NCI-H1694 treated with DMSO at 0.1 percent for 48 hours (cell line): ENCODE measurements around the gene OBP2A.
A peak's percentile ranks its signal among the peaks of the same experiment; 100 is the strongest.
"Not testable (repeated sequence)": the region's sequence is repeated elsewhere in the genome, so short reads cannot be mapped to it uniquely, and the experiment has no call there.

Experiments
- DNase-seq: peaks from one replicate; lab custom pipeline; 2025; lab: John Stamatoyannopoulos, UW

OBP2A gene, protein sequence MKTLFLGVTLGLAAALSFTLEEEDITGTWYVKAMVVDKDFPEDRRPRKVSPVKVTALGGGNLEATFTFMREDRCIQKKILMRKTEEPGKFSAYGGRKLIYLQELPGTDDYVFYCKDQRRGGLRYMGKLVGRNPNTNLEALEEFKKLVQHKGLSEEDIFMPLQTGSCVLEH

DNA sequence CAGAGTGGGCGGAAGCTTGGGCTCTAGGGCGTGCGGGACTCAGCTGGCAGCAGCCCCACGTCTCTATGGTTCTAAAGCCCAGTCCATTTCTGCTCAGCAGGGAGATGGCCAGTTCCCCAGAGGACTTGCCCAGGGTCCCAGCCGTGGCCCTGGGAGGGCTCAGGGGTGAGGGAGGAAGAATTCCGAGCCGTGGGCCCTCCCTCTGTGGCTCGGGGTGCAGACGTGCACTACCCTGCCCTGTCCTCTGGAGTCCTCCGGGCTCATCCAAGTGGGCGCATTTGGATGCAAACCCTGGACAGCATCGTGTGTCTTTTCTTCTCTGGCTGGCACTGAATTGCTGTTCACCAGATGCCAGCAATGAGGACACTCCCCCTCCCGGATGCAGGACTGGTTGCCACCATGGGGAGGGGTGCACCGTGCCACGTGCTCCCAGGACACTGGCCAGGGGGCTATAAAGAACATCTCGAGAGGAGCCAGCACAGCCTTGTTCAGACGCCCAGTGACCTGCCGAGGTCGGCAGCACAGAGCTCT lies at the start of gene OBP2A:
Gene OBP2A, plus strand, starts transcription at position 481 of the 531 bp plus-strand sequence. CDS start 55 bp downstream, outside the sequence.
- DNase-seq = not testable (repeated sequence)

DNA sequence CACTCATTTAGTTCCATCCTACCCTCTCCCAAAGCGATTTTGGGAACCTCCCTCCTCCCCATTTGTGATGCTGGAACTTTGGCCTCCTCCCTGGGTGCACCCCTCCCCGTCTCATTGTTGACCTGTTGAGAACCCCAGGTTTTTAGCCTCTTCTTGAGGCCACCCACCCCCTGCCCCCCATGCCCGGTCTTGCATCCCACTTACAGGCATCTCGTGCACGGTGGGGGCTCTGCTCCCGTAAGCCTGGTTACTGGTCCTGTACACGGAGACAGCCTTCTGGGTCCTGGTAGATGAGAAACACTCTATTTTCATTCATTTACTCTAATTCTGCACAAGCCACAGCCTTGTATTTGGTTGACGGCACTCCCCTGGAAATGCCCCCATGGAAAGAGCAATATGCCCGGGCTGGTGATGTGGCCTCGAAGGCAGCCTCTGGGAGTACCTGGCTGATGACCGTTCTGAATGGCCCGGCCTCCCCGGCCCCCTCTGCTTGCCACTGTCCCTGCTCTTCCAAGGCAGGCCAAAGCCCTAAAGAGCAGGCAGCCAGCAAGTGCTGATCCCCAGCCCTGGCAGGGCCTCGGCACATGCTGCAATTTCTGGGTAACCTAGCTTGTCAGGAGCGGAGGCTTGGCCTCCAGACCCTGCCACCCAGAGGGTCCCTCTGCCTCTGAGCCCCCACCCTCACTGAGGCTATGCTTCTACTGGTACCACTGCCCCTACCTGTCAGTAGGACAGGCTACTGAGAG lies 47.4 kb upstream of the OBP2A start:
- no peak for DNase-seq

DNA sequence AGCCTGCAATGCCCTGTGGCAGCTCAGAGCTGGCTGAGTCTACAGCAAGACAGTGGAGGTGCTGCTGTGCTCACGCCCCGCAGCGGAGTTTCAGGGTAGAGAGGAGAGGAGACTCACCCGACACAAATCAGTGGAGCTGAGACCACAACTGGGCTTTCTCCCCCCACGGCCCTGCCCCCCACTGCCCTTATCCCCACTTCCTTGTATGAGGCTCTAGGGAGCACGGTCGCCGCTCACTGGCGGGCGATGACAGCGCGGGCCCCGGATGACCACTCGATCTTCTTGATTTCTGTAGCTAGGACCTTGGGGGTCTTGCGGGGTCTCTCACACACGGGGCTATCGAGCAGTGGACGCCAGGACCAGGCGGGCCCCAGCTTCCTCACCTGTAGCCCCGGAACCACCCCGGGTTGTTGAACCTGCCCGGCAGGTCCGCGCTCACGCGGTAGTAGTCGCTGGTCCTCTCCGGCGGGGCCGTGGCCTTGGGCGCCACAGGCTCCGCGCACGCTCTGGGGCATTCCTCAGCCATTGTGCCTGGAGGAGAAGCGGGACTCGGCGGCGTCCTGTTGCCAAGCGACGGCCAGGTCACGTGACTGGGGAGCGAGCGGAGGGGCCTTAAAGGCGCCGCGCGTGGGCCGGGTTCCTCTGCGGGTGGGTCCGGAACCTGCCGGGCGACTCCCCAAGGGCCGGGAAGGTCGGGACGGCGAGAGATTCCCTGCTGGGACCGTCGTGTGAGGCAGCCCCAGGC lies 46.4 kb upstream of the OBP2A start:
- DNase-seq = peak; percentile 4

DNA sequence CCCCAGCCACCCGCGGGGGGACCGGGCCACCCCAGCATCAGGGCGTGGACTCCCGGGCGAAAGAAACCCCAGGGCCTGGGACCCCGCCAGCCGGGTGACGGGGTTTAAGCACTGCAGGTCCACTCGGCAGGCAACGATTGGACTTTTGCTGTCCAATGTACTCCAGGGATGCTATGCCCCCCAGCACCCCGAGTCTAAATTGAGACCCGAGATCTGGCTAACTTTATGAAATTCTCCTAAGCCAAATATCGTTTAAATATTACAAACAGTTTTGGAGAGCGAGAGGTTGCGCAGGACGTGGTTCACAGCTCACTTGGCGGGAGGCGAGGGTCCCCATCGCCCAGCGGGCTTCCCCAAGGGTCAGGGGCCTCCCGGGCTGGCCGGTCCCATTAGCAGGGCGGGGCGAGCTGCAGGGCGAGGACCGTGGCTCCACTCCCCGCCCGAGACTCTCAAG lies 45.8 kb upstream of the OBP2A start:
- no peak for DNase-seq

DNA sequence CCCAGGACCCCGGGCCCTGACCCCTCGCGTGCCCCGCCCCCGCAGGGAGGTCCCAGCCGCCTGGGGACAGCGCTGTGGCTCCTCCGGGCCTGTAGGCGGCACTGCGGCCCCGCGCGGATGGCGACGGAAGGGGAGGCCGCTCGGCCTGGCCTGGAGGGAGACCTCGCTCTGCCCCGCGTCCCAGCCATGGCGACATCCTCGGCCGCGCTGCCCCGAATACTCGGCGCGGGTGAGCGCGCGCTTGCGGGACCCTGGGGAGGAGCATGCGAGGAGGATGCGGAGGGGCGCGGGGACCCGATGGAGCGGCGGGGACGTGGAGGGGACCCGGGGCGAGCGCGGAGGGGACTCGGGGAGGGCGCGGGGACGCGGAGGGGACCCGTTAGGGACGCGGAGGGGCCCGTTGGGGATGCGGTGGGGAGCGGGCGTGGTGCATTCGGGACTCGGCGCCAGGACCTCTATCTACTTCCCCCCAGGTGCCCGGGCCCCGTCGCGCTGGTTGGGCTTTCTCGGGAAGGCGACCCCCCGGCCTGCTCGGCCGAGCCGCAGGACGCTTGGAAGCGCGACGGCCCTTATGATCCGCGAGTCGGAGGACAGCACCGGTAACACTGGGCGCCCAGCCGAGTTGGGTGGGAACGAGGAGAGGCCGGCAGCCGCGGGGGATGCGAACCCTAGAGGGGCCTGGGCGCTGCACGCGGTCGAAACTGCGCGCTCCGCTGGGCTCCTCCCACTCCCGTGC lies 45.2 kb upstream of the OBP2A start, which contains the start of gene MRPS2:
Gene MRPS2, plus strand, starts transcription at position 158 of the 736 bp plus-strand sequence. Its CDS starts 29 bp downstream, at position 187.
- DNase-seq = peak; percentile 31

DNA sequence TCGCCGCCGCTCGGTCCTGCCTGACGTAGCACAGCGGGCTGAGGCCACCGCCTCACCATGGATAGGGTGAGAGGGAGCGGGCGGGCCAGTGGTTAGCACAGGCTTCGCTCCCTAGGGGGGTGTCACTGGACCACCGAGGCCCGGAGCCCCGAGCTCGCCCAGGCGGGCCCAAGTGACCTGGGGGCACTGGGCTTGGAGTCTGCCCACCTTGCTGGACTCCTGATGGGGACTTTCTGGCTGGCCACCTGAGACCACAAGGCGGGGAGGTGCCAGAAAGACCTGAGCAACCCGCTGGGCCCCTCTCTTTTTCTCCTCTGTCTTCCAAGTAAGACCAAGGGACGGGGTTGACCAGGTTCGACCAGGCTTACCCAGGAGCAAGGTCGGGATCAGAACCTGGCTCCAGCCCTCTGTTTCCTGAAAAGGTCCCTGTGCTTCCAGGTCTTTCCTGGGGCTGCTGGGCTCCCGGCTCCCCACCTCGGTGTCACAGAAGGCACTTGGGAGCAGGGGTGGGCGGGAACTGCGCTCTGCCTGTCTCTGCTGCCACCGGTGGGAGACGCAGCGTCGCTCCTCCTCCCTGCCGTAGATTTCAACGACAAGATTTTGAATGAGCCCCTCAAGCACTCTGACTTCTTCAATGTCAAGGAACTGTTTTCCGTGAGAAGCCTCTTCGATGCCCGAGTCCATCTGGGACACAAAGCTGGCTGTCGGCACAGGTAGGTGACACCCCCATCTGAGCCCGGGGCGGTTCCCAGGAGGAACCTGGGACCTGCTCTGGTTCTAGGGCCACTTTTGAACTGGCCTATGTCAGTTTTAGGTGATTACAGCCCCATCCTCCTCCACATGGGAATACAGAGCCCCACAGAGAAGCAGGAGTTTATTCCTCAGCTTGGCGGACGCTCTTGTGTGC lies 44.4 kb upstream of the OBP2A start:
- DNase-seq = no peak

DNA sequence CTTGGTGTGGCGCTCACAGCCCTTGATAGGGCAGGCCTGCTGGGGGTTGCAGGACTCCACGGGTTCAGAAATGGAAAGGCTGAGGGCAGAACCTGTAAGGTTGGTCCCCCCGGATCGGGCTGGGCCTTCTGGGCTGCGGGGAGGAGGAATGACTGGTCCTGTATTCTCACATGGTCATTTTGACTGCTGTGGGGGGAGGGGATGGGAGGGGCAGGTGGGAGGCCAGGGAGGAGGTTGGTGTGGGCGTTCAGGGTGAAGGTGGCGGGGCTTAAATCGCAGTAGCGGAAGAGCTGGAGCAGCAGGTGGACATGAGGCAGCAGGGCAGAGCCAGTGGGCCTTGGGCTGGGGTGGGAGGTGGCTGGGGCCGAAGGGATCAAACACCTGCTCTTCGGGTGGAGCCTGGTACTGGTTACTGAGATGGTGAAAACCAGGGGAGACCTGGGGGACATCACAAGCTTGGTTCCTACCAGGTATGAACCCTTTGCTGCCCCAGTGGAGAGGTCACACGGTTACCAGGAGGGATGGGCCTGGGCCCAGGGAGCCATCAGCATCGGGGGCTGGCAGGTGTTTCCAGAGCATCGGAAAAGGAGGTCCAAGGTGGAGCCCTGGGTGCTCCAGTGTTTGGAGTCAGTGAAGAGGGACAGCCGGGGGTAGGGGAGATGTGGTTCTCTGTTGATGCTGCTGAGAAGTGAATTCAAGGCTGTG lies 43.6 kb upstream of the OBP2A start:
- DNase-seq = no peak

DNA sequence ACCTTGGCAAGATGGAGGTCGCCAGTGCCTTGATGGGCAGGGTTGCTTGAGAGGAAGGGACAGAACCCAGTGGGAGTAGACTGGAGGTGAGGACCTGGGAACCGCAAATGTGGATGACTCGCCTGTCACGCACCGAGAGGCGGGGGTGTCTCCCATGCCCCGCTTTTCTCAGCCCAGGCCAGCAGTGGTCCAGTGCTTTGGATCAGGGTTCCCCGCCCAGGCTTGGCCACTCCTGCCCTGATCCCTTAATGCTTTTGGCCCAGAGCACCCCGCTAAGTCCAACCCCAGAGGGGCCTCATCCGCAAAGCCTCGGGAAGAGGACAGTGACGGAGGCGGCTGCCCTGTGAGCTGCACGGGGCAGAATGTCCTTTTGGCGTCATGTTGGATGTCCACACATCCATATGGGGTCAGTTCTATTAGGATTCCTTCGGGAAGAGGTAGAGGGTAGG lies 43.0 kb upstream of the OBP2A start:
- DNase-seq = no peak

DNA sequence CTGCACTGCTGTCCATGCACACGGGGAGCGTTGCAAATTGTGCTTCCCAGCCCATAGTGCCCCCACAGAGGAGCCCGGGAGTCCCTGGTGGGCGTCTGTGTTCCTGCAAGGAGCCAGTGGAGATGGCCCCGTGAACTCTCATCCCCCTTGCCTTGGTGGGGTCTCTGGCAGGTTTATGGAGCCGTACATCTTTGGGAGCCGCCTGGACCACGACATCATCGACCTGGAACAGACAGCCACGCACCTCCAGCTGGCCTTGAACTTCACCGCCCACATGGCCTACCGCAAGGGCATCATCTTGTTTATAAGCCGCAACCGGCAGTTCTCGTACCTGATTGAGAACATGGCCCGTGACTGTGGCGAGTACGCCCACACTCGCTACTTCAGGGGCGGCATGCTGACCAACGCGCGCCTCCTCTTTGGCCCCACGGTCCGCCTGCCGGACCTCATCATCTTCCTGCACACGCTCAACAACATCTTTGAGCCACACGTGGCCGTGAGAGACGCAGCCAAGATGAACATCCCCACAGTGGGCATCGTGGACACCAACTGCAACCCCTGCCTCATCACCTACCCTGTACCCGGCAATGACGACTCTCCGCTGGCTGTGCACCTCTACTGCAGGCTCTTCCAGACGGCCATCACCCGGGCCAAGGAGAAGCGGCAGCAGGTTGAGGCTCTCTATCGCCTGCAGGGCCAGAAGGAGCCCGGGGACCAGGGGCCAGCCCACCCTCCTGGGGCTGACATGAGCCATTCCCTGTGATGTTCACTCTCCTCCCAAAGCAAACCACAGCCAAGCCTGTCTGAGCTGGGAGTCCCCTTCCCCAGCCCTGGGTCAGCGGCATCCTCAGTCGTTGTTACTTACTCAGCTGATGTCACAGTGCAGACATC lies 42.3 kb upstream of the OBP2A start:
- DNase-seq = no peak

DNA sequence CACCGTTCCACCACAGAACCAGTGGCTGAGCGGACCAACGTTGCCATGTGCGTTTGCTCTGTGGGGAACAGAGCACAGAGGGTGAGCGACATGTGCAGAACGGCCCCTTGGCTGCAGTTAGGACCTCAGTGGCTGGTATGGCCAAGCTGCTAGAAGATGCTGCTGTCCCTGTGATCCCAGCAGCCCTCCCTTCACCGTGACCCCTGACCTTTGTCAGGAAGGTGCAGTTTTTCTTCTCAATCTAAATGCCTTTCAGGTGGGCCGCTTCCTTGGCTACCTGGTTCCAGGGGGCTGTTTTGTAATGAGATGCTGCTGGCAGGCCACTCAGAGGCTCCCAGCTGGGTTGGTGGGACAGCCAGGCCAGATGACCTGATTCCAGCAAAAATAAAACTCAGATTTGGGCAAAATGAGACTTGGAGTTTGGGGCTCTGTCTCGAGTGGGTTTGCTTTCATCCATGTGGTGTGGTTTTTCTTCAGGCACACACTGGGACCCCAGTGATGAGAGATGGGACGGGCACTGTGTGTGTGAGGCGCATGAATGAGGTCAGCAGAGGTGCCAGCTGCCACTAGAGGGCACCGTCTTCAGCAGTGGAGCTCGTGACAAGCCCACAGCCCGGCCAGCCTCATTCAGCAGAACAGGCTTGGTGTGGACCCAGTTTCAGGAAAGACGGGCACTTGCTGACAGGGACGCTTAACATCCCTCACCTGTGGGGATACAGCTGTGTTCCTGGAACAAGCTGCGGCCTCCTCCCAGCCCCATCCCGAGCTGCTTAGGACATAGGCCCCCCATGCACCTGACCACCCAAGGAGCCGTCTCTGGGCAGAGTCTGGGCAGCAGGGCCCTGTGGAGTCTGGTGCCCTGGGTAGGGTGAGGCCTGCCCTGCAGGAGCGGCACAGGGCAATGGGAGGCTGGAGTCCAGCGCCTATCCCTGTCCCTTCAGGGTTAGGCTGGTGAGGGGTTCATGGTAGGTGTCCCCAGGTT lies 41.4 kb upstream of the OBP2A start:
- no peak for DNase-seq

DNA sequence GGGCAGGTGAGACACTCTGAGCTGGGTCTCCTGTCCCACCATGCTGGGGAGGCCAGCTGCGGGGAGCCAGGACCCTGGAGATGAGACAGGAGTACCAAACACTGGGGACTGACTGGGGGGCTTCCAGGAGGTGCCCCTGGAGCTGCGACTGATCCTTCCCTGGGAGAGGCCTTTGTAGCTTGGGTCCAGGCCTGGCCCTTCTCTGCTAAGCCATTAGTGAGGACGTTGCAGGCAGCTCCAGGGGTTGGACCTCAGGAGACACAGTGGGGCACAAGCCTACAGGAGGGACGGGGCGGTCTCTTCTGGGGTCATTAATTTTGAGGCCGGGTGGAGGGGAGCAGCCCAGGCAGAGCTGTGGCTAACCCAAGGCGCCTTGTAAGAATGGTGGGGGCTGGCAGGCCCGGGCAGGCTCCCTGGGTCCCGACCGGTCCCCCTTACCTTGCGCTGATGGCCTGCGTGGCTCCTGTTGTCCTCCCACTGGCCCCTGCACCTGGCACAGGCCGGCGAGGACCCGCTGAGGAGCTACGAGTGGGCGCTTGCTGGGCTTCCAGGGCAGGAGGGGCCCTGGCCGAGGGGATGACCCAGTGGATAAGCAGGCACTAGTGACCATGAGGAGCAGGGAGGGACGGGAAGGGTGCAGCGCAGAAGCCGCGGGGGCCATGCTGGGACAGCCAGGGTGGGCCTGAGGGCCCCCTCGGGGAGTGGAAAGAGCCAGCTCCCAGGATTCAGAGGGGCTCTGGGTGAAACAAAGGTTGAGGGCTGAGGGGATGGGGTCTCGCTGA lies 40.3 kb upstream of the OBP2A start:
- DNase-seq = no peak

DNA sequence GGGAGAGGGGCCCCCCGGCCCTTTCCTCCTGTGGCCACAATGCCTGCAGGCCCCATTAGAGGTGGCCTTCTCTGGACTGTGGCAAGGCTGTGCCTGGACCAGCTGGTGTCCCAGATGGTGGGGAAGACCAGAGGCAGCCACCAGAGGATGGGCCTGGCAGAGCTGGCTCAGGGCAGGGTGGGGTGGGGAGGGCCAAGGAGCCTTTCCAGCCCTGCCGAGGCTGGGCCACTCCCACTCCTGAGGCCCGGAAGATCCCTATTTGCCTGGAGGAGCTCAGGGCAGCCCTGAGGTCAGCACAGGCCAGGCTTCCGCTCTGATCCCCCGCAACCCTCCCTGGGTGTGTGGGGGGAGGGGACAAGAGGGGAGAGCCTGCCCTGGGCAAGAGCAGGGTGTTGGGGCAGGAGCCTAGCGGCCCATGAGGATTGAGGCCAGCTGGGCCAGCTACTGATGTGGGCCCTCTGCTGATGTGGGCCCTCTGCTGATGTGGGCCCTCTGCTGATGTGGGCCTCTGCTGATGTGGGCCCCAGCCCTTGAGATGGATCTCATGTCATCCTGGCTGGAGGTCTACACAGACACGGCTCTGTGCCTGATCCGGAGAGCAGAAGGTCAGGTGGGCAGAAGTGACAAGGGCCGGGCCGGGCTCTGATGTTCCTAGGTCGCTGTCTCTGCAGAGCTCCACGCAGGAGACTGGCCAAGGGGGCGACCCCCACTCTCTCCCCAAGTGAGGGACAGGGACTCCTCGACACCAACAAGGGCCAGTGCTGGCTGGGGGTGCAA lies 39.4 kb upstream of the OBP2A start:
- DNase-seq = no peak

DNA sequence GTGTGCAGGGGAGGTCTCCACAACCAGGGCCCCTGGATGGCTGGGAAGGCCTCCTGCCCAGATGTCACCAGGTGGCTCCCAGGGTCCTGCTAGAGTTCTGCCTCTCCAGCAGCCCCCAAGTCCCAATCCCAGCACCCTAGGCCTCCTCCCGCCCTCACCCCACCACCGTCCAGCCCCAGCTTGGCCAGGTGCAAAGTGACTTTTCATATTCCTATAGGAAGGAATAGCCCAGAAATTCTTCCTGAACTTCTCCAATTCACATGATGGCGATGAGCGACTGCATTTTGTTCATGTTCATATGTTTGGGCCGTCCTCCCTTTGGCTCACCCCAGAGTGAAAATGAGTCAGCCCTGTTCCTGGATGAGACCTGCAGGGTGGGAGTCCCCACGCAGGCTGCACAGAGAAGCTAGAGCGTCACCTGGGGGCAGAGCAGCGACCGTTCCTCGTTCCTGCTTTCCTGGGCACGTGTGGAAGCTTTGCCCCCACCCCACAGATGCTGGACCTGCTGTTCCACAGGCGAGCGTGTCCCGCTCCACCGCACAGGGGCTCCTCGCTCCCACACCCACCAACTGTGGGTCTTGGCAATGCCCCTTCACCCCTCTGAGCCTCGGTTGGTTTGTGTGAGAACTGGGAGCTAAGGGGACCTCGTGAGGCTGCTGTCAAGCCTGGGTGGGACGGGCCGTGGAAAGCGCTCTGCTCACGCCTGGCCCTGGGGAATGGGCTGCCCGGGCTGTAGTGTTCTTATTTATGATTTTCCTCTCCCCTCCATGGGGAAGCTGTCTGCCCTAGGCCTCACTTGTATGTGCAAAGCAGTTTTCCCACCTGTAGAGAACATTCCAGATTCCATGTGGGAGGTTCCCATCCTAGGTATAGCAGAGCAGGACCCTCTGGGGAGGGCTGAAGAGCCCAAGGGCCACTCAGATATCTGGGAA lies 38.6 kb upstream of the OBP2A start:
- no peak for DNase-seq

DNA sequence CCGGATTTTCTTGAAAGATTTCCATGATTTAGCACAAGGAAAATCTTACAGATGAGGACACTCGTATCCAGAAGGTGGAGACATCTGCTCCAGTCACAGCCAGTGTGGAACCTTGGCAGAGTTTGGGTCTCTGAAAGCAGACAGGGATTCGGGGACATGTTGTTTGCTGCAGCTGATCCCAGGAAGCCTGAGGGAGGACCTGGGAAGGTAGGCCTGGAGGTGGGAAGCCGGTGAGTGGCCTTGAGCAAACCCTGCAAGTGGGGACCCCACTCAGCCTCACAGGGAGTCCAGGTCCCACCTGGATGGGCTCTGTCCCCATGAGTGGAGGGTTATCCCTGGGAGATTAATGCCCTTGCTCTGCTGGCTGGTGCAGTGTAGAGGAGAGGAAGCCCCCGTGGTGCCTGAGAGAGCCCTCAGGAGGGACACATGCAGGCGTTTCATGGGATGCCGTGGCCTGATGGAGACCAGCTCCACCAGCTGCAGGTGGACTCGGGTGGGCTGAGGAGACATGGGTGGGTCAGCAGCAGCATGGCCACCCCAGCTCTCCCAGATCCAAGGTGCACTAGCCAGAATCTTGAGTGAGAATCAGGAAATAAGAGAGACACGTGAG lies 37.6 kb upstream of the OBP2A start:
- no peak for DNase-seq

DNA sequence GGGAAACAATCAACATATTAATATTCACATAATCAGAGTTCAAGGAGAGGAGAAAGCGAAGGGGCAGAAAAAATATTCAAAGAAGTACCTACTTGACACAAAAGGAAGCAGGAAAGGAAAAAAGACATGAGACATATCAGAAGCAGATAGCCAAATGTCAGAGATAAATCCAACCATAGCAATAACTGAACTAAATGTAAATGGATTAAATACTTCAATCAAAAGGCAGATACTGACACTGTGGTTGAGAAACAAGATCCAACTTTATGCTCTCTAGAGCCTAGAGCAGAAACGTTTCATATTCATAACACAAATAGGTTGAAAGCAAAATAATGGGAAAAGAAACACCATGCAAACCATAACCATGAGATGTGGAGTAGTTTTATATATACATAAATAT lies 36.5 kb upstream of the OBP2A start:
- no peak for DNase-seq
